A673 (cell line): Measurements from ENCODE around the gene TAF6. TPM values are rescaled to one million over a fixed set of nuclear protein-coding genes. Genes with fewer than 3 reads are reported as not detected.

Experiments
- BruUV-seq: library from RNA; stranded (reverse); fragments of 400-500 nt; replicated peaks from 2 replicates; lab custom pipeline; 2021; lab: Mats Ljungman, UMichigan
- CTCF ChIA-PET: fragments of 300-600 bp; sonication (Branson Sonifier 250); formaldehyde crosslinking; loops from one replicate; lab custom pipeline; 2022; ENCODE audit warnings: antibody characterized with exemption; lab: Charles Lee
- POLR2A ChIA-PET: fragments of 300-600 bp; sonication (Branson Sonifier 250); formaldehyde crosslinking; loops from one replicate; lab custom pipeline; 2022; ENCODE audit warnings: antibody characterized with exemption; ENCODE audit not compliant: low non-redundant PET; lab: Charles Lee
- DNase-seq: peaks from one replicate; pipeline ENCODE4 v3.0.0-alpha.2; 2015; ENCODE audit warnings: low spot score
- H3K27ac ChIP-seq: fragments of 200-600 bp; sonication (generic); 2 replicates; pipeline ENCODE4 v1.5.1; 2016; ENCODE audit warnings: mixed run types, low read depth, mild to moderate bottlenecking, mixed read lengths, antibody characterized with exemption, low read length; ENCODE audit not compliant: poor library complexity, severe bottlenecking
- H3K27me3 ChIP-seq: fragments of 200-600 bp; sonication (generic); replicated peaks from 2 replicates; pipeline ENCODE4 v1.6.1; 2017; ENCODE audit warnings: mixed run types, low read depth, mild to moderate bottlenecking, mixed read lengths, antibody characterized with exemption, low read length; ENCODE audit not compliant: insufficient read depth, poor library complexity
- H3K36me3 ChIP-seq: fragments of 200-600 bp; sonication (generic); 2 replicates; pipeline ENCODE4 v1.6.1; 2016; ENCODE audit warnings: mixed run types, mild to moderate bottlenecking, mixed read lengths, antibody characterized with exemption, low read length; ENCODE audit not compliant: insufficient read depth, poor library complexity, severe bottlenecking
- H3K4me1 ChIP-seq: fragments of 200-600 bp; sonication (generic); 2 replicates; pipeline ENCODE4 v1.6.1; 2017; ENCODE audit warnings: mixed run types, mild to moderate bottlenecking, mixed read lengths, antibody characterized with exemption, low read length; ENCODE audit not compliant: insufficient read depth, poor library complexity, severe bottlenecking
- H3K4me3 ChIP-seq: fragments of 200-600 bp; sonication (generic); 2 replicates; pipeline ENCODE4 v1.5.1; 2016; ENCODE audit warnings: low read depth, mixed run types, mild to moderate bottlenecking, mixed read lengths, low read length; ENCODE audit not compliant: poor library complexity, severe bottlenecking
- H3K9me3 ChIP-seq: fragments of 200-600 bp; sonication (generic); 2 replicates; pipeline ENCODE4 v1.6.1; 2016; ENCODE audit warnings: mixed run types, low read depth, mild to moderate bottlenecking, mixed read lengths, antibody characterized with exemption, low read length; ENCODE audit not compliant: poor library complexity, severe bottlenecking
- EZH2 ChIP-seq: fragments of 200-600 bp; sonication (generic); IDR thresholded peaks from 2 replicates; pipeline ENCODE4 v1.6.1; 2017; ENCODE audit warnings: borderline replicate concordance, low read depth, mild to moderate bottlenecking, mixed read lengths, antibody characterized with exemption, low read length; ENCODE audit not compliant: poor library complexity, severe bottlenecking
- intact Hi-C: fragments of 100-400 bp; cut with micrococcal nuclease; formaldehyde crosslinking; loops from one replicate; pipeline ENCODE4 v1.10.0; 2022; ENCODE audit not compliant: unreplicated experiment
- total RNA-seq: library from RNA; stranded (reverse); gene quantifications from 2 replicates; pipeline ENCODE4 v1.2.3, GENCODE V29; 2021
- TF ChIP-seq, protein P1 (sequence below): fragments of 300-800, 200-600 bp; sonication (generic); conservative IDR thresholded peaks from 2 replicates; pipeline ENCODE4 v1.5.1; 2017; ENCODE audit warnings: low read depth, mild to moderate bottlenecking, antibody characterized with exemption, low read length, moderate library complexity, mixed read lengths

The TAF6 gene
- total RNA-seq, 1 experiment from 2014 or later, result 97.3 TPM

DNA sequence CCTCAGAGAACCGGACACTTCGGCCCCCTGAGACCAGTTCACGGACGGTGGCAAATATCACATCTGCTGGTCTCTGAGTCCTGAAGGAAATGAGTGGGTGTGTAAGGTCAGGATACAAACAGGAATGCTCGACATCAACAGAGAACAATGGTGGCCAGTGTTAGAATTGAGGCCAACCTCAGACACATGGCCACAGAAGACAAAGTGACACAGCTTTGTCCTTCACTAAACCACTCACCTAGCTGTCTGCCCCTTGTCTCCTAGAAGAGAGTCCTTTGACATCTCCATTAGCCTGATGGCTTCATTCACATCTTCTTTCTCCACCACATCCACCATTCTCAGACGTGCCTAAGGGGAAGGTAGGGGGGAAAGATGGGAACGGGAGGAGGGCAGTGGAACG, 26.1 kb downstream of the TAF6 start:
- BruUV-seq, result no TSS peak
- no peak overlapping the region for H3K27ac ChIP-seq
- no peak for TF ChIP-seq EZH2
- TF ChIP-seq, protein P1, sequence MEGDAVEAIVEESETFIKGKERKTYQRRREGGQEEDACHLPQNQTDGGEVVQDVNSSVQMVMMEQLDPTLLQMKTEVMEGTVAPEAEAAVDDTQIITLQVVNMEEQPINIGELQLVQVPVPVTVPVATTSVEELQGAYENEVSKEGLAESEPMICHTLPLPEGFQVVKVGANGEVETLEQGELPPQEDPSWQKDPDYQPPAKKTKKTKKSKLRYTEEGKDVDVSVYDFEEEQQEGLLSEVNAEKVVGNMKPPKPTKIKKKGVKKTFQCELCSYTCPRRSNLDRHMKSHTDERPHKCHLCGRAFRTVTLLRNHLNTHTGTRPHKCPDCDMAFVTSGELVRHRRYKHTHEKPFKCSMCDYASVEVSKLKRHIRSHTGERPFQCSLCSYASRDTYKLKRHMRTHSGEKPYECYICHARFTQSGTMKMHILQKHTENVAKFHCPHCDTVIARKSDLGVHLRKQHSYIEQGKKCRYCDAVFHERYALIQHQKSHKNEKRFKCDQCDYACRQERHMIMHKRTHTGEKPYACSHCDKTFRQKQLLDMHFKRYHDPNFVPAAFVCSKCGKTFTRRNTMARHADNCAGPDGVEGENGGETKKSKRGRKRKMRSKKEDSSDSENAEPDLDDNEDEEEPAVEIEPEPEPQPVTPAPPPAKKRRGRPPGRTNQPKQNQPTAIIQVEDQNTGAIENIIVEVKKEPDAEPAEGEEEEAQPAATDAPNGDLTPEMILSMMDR, result no peak
- no peaks in the 10 kb centered on the region for H3K9me3 ChIP-seq
- H3K4me1 ChIP-seq, result peaks cover 26% of the 10 kb centered on the region
- no peaks in the 10 kb centered on the region for H3K27me3 ChIP-seq
- intact Hi-C loops, result no loop called here
- peaks cover 80% of the 10 kb centered on the region for H3K36me3 ChIP-seq
- DNase-seq, result no peak
- POLR2A ChIA-PET, result interaction anchor here (0.6 kb wide), 2 partner anchors 63 to 99 kb away, joined by 3 to 4 read pairs; no protein-coding TSS in a partner anchor
- CTCF ChIA-PET, result no interaction called here
- no peak overlapping the region for H3K4me3 ChIP-seq

DNA sequence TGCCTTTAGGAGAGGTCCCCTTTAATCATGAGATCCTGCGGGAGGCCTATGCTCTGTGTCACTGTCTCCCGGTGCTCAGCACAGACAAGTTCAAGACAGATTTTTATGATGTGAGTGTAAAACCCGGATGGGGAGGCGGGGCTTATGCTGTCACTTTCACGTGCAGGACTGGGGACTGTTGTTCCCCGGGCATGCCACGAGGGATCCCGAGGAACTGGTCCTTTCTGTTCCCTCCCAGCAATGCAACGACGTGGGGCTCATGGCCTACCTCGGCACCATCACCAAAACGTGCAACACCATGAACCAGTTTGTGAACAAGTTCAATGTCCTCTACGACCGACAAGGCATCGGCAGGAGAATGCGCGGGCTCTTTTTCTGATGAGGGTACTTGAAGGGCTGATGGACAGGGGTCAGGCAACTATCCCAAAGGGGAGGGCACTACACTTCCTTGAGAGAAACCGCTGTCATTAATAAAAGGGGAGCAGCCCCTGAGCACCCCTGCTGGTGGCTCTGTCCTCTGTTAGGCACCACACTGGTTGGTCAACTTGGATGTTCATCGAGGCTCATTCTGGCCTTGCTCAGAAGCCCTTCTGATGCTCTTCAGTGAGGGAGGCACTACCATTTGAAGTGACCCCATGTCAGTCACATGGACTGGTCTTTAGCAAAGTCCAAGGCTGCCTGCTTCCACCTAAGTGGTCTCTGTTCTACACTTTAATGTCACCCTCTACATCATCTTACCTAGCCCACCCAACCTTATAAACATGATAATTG, 27.6 kb downstream of the TAF6 start:
- Histone ChIP-seq H3K4me3 (no peak overlapping the region), H3K36me3 (peaks cover 66% of the 10 kb centered on the region), H3K9me3 (no peaks in the 10 kb centered on the region), H3K27me3 (no peaks in the 10 kb centered on the region), H3K4me1 (peaks cover 40% of the 10 kb centered on the region), H3K27ac (peak overlapping the region; percentile 24)
- intact Hi-C loops, result no loop called here
- peak; percentile 66 for DNase-seq
- CTCF ChIA-PET, result no interaction called here
- POLR2A ChIA-PET, result interaction anchor here (0.6 kb wide), 1 partner anchor 580 kb away, joined by 26 read pairs; no protein-coding TSS in a partner anchor
- TF ChIP-seq EZH2, result no peak
- TF ChIP-seq, protein P1, result no peak
- TSS peak; percentile 75 for BruUV-seq

DNA sequence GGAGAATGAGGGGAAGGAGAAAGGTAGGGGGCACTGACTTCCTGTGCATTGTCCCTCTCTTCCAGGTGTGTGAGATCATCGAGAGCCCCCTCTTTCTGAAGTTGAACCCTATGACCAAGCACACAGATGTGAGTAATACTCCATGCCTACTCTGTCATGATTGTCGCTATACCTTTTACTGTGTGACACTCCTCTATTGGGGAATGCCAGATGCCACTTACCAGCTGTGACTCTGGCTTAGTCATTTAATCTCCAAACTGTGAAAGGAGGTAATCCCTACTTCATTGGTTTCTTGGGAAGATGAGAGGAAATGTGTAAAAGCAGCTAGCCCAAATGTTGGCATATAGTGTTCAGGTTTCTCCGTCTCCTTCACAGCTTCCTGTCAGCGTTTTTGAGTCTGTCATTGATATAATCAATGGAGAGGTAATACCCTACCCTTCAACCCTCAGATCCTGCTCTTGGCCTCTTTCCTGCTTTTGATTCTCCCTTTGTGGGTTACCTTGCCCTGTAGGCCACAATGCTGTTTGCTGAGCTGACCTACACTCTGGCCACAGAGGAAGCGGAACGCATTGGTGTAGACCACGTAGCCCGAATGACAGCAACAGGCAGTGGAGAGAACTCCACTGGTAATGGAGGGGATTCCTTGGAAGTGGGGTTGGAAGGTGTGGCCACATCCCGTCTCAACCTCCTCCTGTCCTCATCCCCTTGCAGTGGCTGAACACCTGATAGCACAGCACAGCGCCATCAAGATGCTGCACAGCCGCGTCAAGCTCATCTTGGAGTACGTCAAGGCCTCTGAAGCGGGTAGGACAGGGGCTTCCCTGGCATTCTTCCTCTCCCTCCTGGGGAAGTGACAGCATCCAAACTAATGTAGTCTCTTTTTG, 28.4 kb downstream of the TAF6 start:
- TF ChIP-seq EZH2, result no peak
- no peaks in the 10 kb centered on the region for H3K27me3 ChIP-seq
- H3K36me3 ChIP-seq, result peaks cover 57% of the 10 kb centered on the region
- intact Hi-C loops, result no loop called here
- POLR2A ChIA-PET, result interaction anchor here (0.6 kb wide), 1 partner anchor 264 kb away, joined by 11 read pairs; no protein-coding TSS in a partner anchor
- no peaks in the 10 kb centered on the region for H3K9me3 ChIP-seq
- H3K4me3 ChIP-seq, result no peak overlapping the region
- peak; percentile 48 for DNase-seq
- no TSS peak for BruUV-seq
- CTCF ChIA-PET, result interaction anchor here (0.6 kb wide), 1 partner anchor 48 kb away, joined by 6 read pairs; no protein-coding TSS in a partner anchor
- H3K4me1 ChIP-seq, result peaks cover 43% of the 10 kb centered on the region
- peak overlapping the region; percentile 24 for H3K27ac ChIP-seq
